ENCODE measurements around the gene TDRD7.

TDRD7 gene

GRCh38 chr9:97510797-97511654 lies 99.1 kb downstream of the TDRD7 start:
- DNase-seq = no peak

- no peak for DNase-seq
Observed at GRCh38 chr9:97511655-97512427, 99.9 kb downstream of the TDRD7 start.

- no peak for DNase-seq
Observed at GRCh38 chr9:97512966-97513560, 101.2 kb downstream of the TDRD7 start.

- DNase-seq = no peak
Observed at GRCh38 chr9:97514531-97514930, 102.6 kb downstream of the TDRD7 start.

- no peak for DNase-seq
Observed at GRCh38 chr9:97515662-97516061, 103.8 kb downstream of the TDRD7 start.

- no peak for DNase-seq
Observed at GRCh38 chr9:97516111-97516510, 104.2 kb downstream of the TDRD7 start.

GRCh38 chr9:97517331-97518089 lies 105.6 kb downstream of the TDRD7 start:
- no peak for DNase-seq

GRCh38 chr9:97518166-97518908 lies 106.4 kb downstream of the TDRD7 start:
- no peak for DNase-seq

GRCh38 chr9:97518909-97519307 lies 107.0 kb downstream of the TDRD7 start:
- no peak for DNase-seq

GRCh38 chr9:97519441-97519970 lies 107.6 kb downstream of the TDRD7 start:
- DNase-seq = no peak

GRCh38 chr9:97521576-97522333 lies 109.9 kb downstream of the TDRD7 start:
- no peak for DNase-seq

- no peak for DNase-seq
Observed at GRCh38 chr9:97524424-97524823, 112.5 kb downstream of the TDRD7 start.

GRCh38 chr9:97525451-97525850 lies 113.6 kb downstream of the TDRD7 start:
- DNase-seq = no peak

GRCh38 chr9:97526895-97527575 lies 115.1 kb downstream of the TDRD7 start:
- no peak for DNase-seq

GRCh38 chr9:97527626-97528528 lies 116.0 kb downstream of the TDRD7 start:
- no peak for DNase-seq

GRCh38 chr9:97528529-97529230 lies 116.8 kb downstream of the TDRD7 start:
- DNase-seq = peak; percentile 19

GRCh38 chr9:97529363-97530076 lies 117.6 kb downstream of the TDRD7 start:
- DNase-seq = peak; percentile 6

GRCh38 chr9:97531888-97532376 lies 120.0 kb downstream of the TDRD7 start:
- no peak for DNase-seq
